GM23338 (cell line): ENCODE data around the gene SIAH1. TPM values are rescaled to one million over a fixed set of nuclear protein-coding genes. Genes with fewer than 3 reads are reported as not detected.

Source experiments
- ATAC-seq: fragments of 200-7000 bp; cut with Tn5 transposase; 3 replicates; pipeline ENCODE4 v1.9.1; 2020
- DNase-seq: peaks from one replicate; pipeline ENCODE4 v3.0.0-alpha.2; 2015; ENCODE audit warnings: low spot score
- H2AFZ ChIP-seq: fragments of 200-600 bp; sonication (generic); 2 replicates; pipeline ENCODE4 v1.8.0; 2016; ENCODE audit warnings: antibody characterized with exemption, mild to moderate bottlenecking, moderate library complexity
- H3F3A ChIP-seq: fragments of 200-600 bp; sonication (generic); replicated peaks from 2 replicates; pipeline ENCODE4 v1.8.0; 2017; ENCODE audit warnings: antibody characterized with exemption, mixed run types, low read depth
- H3K27ac ChIP-seq: fragments of 200-600 bp; sonication (generic); 2 replicates; pipeline ENCODE4 v1.6.1; 2016; ENCODE audit warnings: low read depth
- H3K27me3 ChIP-seq: fragments of 200-600 bp; sonication (generic); 2 replicates; pipeline ENCODE4 v1.8.0; 2016; ENCODE audit warnings: mild to moderate bottlenecking, mixed run types, moderate library complexity; ENCODE audit not compliant: insufficient read depth
- H3K36me3 ChIP-seq: fragments of 200-600 bp; sonication (generic); 2 replicates; pipeline ENCODE4 v1.8.0; 2016; ENCODE audit warnings: mild to moderate bottlenecking; ENCODE audit not compliant: insufficient read depth
- H3K4me1 ChIP-seq: fragments of 200-600 bp; sonication (generic); 2 replicates; pipeline ENCODE4 v1.8.0; 2016; ENCODE audit warnings: mild to moderate bottlenecking, moderate library complexity; ENCODE audit not compliant: insufficient read depth
- H3K4me2 ChIP-seq: fragments of 200-600 bp; sonication (generic); 2 replicates; pipeline ENCODE4 v1.7.1; 2017; ENCODE audit warnings: mixed run types
- H3K4me3 ChIP-seq: fragments of 200-600 bp; sonication (generic); 2 replicates; pipeline ENCODE4 v1.6.1; 2016; ENCODE audit warnings: mixed run types
- H3K79me2 ChIP-seq: fragments of 200-600 bp; sonication (generic); replicated peaks from 2 replicates; pipeline ENCODE4 v1.8.0; 2017; ENCODE audit warnings: mild to moderate bottlenecking; ENCODE audit not compliant: insufficient read depth
- H3K9me2 ChIP-seq: fragments of 200-600 bp; sonication (generic); 2 replicates; pipeline ENCODE4 v1.8.0; 2017; ENCODE audit not compliant: insufficient read depth
- H4K20me1 ChIP-seq: fragments of 200-600 bp; sonication (generic); replicated peaks from 2 replicates; pipeline ENCODE4 v1.8.0; 2017; ENCODE audit warnings: mild to moderate bottlenecking; ENCODE audit not compliant: insufficient read depth
- H3K27ac Mint-ChIP-seq: 2 replicates; pipeline ENCODE4 v1.8.0; 2020; ENCODE audit warnings: inconsistent platforms, mild to moderate bottlenecking, moderate library complexity, mixed read lengths
- H3K27me3 Mint-ChIP-seq: 3 replicates; pipeline ENCODE4 v1.8.0; 2022; ENCODE audit warnings: low read depth, mild to moderate bottlenecking, moderate library complexity, mixed read lengths, inconsistent platforms; ENCODE audit not compliant: insufficient read depth, poor library complexity
- H3K36me3 Mint-ChIP-seq: 3 replicates; pipeline ENCODE4 v1.8.0; 2021; ENCODE audit warnings: low read depth, mild to moderate bottlenecking, inconsistent platforms, moderate library complexity, mixed read lengths
- H3K4me1 Mint-ChIP-seq: 3 replicates; pipeline ENCODE4 v1.8.0; 2020; ENCODE audit warnings: mild to moderate bottlenecking, inconsistent platforms, mixed read lengths
- H3K4me3 Mint-ChIP-seq: 3 replicates; pipeline ENCODE4 v1.8.0; 2021; ENCODE audit warnings: moderate library complexity, mild to moderate bottlenecking, inconsistent platforms, mixed read lengths
- H3K9me3 Mint-ChIP-seq: 3 replicates; pipeline ENCODE4 v1.8.0; 2020; ENCODE audit warnings: moderate library complexity, mild to moderate bottlenecking, inconsistent platforms, mixed read lengths
- ETS1 ChIP-seq: IDR thresholded peaks from 2 replicates; pipeline ENCODE4 v1.6.1; 2016; ENCODE audit warnings: antibody characterized with exemption
- EZH2phosphoT487 ChIP-seq: fragments of 200-600 bp; sonication (generic); IDR thresholded peaks from one replicate; pipeline ENCODE4 v1.8.1; 2018; ENCODE audit warnings: antibody characterized with exemption; ENCODE audit not compliant: unreplicated experiment
- NANOG ChIP-seq: IDR thresholded peaks from 2 replicates; pipeline ENCODE4 v1.6.1; 2016; ENCODE audit warnings: antibody characterized with exemption, borderline replicate concordance
- ZNF462 ChIP-seq: fragments of 250-450 bp; sonication (Bioruptor Pico); IDR thresholded peaks from 2 replicates; pipeline ENCODE4 v1.5.0; 2020; ENCODE audit warnings: mild to moderate bottlenecking, moderate library complexity
- polyA plus RNA-seq: library from polyadenylated mRNA; unstranded; fragments of >200 nt; fragmentation: Nextera tagmentation; extraction: Ambion mirVana; gene quantifications from 2 replicates; pipeline ENCODE4 v1.2.1, GENCODE V29; 2016
- total RNA-seq: library from RNA; depleted of rRNA; stranded (reverse); fragments of >200 nt; shearing (Covaris generic); gene quantifications from 2 replicates; pipeline ENCODE4 v1.2.3, GENCODE V29; 2014

The SIAH1 gene
- total and polyA plus RNA-seq, 2 experiments from 2014 or later: 42.0 to 52.7 TPM

GRCh38 chr16:48330841-48331192 lies 54.4 kb downstream of the SIAH1 start:
- no peak overlapping the region for H3K27ac ChIP-seq
- no peaks in the 10 kb centered on the region for H3F3A ChIP-seq
- no peak overlapping the region for H2AFZ ChIP-seq
- Mint-ChIP-seq H3K27ac (no peak overlapping the region), H3K4me3 (no peak overlapping the region), H3K36me3 (peaks cover 15% of the 10 kb centered on the region), H3K4me1 (peaks cover 24% of the 10 kb centered on the region), H3K27me3 (peaks cover 2% of the 10 kb centered on the region), H3K9me3 (no peaks in the 10 kb centered on the region)
- no peaks in the 10 kb centered on the region for H4K20me1 ChIP-seq
- no peak for TF ChIP-seq ZNF462 (CRISPR knock-in tag)
- no peak for TF ChIP-seq ETS1
- H3K79me2 ChIP-seq: no peaks in the 10 kb centered on the region
- H3K4me1 ChIP-seq: peaks cover 21% of the 10 kb centered on the region; the same call in 1 of the 2 replicates
- H3K9me2 ChIP-seq: no peaks in the 10 kb centered on the region
- no peak overlapping the region for H3K4me2 ChIP-seq
- H3K27me3 ChIP-seq: no peaks in the 10 kb centered on the region
- H3K4me3 ChIP-seq: no peak overlapping the region
- no peaks in the 10 kb centered on the region for H3K36me3 ChIP-seq
- ATAC-seq (no peak), DNase-seq (no peak)

- H3K79me2 ChIP-seq: no peaks in the 10 kb centered on the region
- Mint-ChIP-seq H3K9me3 (no peaks in the 10 kb centered on the region), H3K27me3 (peaks cover 2% of the 10 kb centered on the region), H3K27ac (no peak overlapping the region), H3K36me3 (peaks cover 15% of the 10 kb centered on the region), H3K4me1 (peaks cover 20% of the 10 kb centered on the region), H3K4me3 (no peak overlapping the region)
- H3K4me2 ChIP-seq: no peak overlapping the region
- H2AFZ ChIP-seq: no peak overlapping the region
- H3K36me3 ChIP-seq: no peaks in the 10 kb centered on the region
- no peak overlapping the region for H3K4me3 ChIP-seq
- H3K9me2 ChIP-seq: no peaks in the 10 kb centered on the region
- H3K27ac ChIP-seq: no peak overlapping the region
- no peaks in the 10 kb centered on the region for H3F3A ChIP-seq
- no peaks in the 10 kb centered on the region for H3K27me3 ChIP-seq
- no peak for ATAC-seq
- TF ChIP-seq NANOG (no peak), EZH2phosphoT487 (no peak)
- DNase-seq: no peak
- no peaks in the 10 kb centered on the region for H4K20me1 ChIP-seq
- H3K4me1 ChIP-seq: peaks cover 16% of the 10 kb centered on the region; the same call in 1 of the 2 replicates
Measured at GRCh38 chr16:48330189-48330840, 54.9 kb downstream of the SIAH1 start.
